HG02623 (cell line): ENCODE measurements around the gene LAG3.

Source experiments
- ATAC-seq: cut with Tn5 transposase; IDR thresholded peaks from one replicate; pipeline ENCODE4 v1.9.1; 2021; ENCODE audit warnings: moderate library complexity; ENCODE audit not compliant: unreplicated experiment

Gene LAG3

GRCh38 chr12:6752921-6753771 is 19.2 kb upstream of the LAG3 start, which contains the start of gene MLF2:
TSS of gene MLF2 (minus strand) at chr12:6753141. CDS start at chr12:6752334, 807 bp downstream.
- ATAC-seq, result peak; percentile 86

GRCh38 chr12:6753772-6754356 is 18.5 kb upstream of the LAG3 start:
- no peak for ATAC-seq

GRCh38 chr12:6754411-6754810 is 17.9 kb upstream of the LAG3 start:
- no peak for ATAC-seq

- ATAC-seq, result no peak
Measured at GRCh38 chr12:6757028-6757690, 15.2 kb upstream of the LAG3 start.

GRCh38 chr12:6758506-6759095 is 13.7 kb upstream of the LAG3 start:
- ATAC-seq, result no peak

GRCh38 chr12:6759741-6760140 is 12.6 kb upstream of the LAG3 start:
- ATAC-seq, result no peak

- ATAC-seq, result no peak
Measured at GRCh38 chr12:6763380-6763779, 8.9 kb upstream of the LAG3 start.

- ATAC-seq, result peak; percentile 77
Measured at GRCh38 chr12:6764011-6764828, 8.1 kb upstream of the LAG3 start.

- ATAC-seq, result no peak
Measured at GRCh38 chr12:6765048-6765633, 7.2 kb upstream of the LAG3 start.

GRCh38 chr12:6765634-6766581 is 6.4 kb upstream of the LAG3 start, which contains the start of gene PTMS:
TSS of gene PTMS (plus strand) at chr12:6766363. CDS start at chr12:6766706, 343 bp downstream.
- peak; percentile 16 for ATAC-seq

GRCh38 chr12:6766651-6767349 is 5.5 kb upstream of the LAG3 start:
- peak; percentile 51 for ATAC-seq

GRCh38 chr12:6767353-6768319 is 4.7 kb upstream of the LAG3 start:
- no peak for ATAC-seq

GRCh38 chr12:6768437-6768914 is 3.8 kb upstream of the LAG3 start:
- no peak for ATAC-seq

GRCh38 chr12:6768990-6769389 is 3.3 kb upstream of the LAG3 start:
- ATAC-seq, result no peak

GRCh38 chr12:6769666-6770065 is 2.7 kb upstream of the LAG3 start:
- no peak for ATAC-seq

GRCh38 chr12:6770094-6770493 is 2.2 kb upstream of the LAG3 start:
- no peak for ATAC-seq

GRCh38 chr12:6770600-6770999 is 1.7 kb upstream of the LAG3 start:
- ATAC-seq, result no peak
